GM21576 (cell line): ENCODE measurements around the gene STAG3.
"Not testable (repeated sequence)": the region's sequence is repeated elsewhere in the genome, so short reads cannot be mapped to it uniquely, and the experiment has no call there.

ENCODE experiments used
- ATAC-seq: cut with Tn5 transposase; IDR thresholded peaks from one replicate; pipeline ENCODE4 v1.9.1; 2021; ENCODE audit warnings: mild to moderate bottlenecking, moderate library complexity; ENCODE audit not compliant: unreplicated experiment

The STAG3 gene

DNA sequence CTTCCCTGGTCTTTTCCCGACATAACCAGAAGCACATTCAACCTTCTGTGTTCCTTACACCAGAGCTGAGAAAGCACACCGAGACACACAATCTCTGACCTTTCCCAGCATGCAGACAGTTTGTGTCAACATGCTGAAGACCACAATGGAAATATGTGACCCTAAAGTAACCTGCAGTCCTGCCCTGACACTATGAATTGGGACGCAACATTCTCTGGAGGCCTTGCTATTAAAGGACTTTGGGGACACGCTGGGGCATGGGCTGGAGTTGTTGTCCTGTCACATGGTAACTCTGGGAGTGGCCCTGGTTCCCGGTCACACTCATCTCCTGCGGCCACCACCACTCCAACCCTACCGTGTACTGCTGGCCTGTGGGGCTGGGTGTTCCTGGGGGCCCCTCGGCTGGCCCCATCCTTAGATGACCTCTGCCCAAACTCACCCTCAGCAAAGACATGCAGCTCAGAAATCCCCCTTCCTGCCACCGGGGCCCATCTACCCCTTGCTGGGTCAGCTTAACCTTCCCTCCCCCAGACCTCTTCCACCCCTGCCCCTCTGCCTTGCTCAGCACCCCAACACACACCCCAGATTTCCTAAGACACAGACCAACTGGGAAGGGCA lies 67.4 kb downstream of the STAG3 start:
- ATAC-seq = not testable (repeated sequence)

DNA sequence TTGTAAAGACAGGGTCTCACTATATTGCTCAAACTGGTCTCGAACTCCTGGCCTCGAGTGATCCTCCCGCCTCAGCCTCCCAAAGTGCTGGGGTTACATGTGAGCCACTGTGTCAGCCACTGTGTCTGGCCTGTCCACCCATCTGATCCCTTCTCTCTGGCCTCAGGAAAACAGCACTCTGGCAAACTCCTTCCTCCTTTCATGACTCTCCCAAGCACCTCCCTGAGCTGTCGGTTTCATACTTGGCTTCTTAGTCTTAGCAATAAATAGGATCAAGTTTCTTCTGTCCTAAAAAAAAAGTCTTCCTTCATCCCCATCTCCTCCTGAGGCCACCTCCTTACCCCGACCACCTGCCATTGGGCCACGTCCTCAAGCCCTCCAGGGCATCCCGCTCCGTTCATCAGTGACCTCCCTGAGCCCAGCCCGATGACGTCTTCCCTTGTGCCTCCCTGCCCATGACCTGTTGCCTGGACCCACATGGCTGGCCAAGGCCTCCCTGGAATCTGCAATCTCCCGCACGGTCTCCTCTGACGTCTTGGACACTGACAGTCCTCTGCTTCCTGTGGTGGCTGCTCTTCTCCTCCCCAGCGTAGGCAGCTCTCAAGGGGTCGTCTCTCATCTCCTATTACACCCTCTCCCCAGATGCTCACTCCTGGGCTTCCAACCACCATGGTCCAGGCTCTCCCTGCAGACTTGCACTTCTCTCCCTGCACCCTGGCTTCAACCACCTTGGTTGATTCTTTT lies 68.6 kb downstream of the STAG3 start:
- ATAC-seq = not testable (repeated sequence)

DNA sequence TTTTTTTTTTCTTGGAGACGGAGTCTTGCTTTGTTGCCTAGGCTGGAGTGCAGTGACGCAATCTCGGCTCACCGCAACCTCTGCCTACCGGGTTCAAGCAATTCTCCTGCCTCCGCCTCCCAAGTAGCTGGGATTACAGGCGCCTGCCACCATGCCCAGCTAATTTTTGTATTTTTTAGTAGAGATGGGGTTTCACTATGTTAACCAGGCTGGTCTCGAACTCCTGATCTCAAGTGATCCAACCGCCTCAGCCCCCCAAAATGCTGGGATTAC lies 69.1 kb downstream of the STAG3 start:
- not testable (repeated sequence) for ATAC-seq

DNA sequence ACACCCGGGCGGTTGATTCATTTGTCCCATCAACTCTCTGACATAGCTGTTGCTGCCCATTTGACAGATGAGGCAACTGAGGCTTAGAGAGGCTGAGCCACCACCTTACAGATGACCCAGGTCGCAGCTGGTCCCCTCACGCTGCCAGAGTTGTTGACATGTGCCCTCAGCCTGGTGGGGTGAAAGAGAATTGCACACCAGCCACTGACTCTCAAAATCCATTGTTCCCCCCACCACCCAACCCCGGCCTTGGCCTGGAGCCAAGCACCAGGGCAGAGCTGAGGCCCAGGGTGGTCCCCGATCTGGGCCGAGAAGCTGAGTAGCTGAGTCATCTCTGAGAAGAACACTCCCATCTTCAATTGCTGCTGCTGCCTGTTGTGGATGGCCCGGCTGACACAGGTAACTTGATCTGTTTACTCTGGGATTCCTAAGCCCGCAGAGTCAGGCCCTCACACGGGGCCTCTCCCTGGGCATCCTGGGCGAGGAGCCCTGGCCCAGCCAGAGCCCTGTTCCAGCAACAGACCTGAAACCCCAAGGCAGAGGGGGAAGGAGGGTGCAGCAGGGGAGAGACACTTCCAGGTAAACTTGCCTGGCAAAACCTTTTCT lies 69.5 kb downstream of the STAG3 start:
- no peak for ATAC-seq

DNA sequence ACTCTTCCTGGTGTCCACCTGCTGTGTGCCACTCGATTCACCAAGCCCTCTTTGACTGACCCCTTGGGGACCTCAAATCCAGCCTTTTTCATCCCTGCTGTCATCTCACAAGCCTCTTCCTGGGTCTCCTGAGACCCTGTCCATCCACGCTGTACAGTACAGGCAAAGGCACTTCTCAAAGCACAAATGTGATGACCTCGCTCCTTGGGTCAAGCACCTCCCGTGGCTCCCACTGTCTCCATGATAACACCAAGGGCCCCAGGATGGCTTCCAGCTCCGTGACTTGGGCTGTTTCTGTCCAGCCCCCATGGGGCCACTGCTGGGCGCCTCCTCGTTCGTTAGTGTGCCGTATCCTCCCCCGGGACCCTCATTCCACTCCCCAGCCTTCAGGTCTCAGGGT lies 70.8 kb downstream of the STAG3 start:
- no peak for ATAC-seq

DNA sequence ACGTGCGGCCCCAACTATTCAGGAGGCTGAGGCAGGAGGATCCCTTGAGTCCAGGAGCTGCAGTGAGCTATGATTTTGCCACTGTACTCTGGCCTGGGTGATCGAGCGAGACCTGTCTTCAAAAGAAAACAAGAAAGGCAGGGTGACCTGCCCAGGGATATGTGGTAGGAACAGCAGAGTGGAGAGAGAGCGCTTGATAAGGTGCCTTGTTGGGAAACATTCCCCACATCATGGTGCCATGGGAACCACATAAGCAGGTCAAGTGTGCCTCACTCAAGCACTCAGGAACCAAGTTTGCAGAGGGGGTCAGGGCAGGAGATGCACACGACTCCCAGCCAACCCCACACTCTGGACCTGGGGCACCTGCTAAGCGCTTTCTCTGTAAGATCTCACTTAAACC lies 79.3 kb downstream of the STAG3 start:
- ATAC-seq = no peak

DNA sequence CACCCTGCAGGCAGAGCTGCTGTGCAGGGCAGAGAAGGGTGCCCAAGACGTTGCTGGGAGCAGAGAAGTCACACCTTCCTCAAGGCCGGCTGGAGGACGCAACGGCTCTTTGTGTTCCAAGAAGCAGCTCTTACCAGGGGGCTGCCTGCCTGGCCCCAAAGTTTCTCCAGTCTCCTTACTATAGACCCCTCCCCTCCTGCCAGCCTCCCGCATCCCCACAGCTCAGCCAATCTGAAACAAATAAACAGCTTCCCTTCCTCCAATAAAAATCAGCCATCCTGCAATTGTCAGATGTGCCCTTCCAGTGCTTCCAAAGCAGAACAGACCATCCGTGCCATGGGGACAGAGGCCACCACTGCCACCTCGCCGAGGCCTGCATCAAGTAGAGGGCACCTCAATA lies 82.3 kb downstream of the STAG3 start:
- not testable (repeated sequence) for ATAC-seq

DNA sequence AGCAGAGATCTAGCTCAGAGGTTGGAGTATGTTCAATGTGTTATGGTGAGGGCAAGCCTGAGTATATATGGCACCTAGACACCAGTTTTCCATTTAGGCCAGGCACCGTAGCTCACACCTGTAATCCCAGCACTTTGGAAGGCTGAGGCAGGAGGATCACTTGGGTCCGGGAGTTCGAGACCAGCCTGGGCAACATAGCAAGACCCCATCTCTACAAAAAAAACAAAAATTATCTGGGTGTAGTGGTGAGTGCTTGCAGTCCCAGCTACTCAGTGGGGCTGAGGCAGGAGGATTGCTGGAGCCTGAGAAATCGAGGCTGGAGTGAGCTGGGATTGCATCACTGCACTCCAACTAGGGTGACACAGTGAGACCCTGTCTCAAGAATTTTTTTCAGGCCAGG lies 85.2 kb downstream of the STAG3 start:
- ATAC-seq = not testable (repeated sequence)
